ENCODE results near the gene TAF11L13. TPM values are rescaled to one million over a fixed set of nuclear protein-coding genes. Genes with fewer than 3 reads are reported as not detected.
"Not testable (repeated sequence)": the region's sequence is repeated elsewhere in the genome, so short reads cannot be mapped to it uniquely, and the experiment has no call there.

TAF11L13 gene
- total RNA-seq = not detected
- long read RNA-seq = 0 reads

- H3K4me3 ChIP-seq; H3K4me1 ChIP-seq; intact Hi-C loops (cut with micrococcal nuclease); H3K9me3 ChIP-seq (replicated peaks); H3K36me3 ChIP-seq; H3K27ac ChIP-seq (replicated peaks); DNase-seq; H3K27me3 ChIP-seq (ENCODE audit: low read depth): not testable (repeated sequence)
These were observed at the start of gene TAF11L13 for GRCh38 chr5:17631788-17632187. TAF11L13 (plus strand) TSS chr5:17632088.

- DNase-seq; H3K27me3 ChIP-seq (ENCODE audit: low read depth); H3K9me3 ChIP-seq (replicated peaks); H3K4me1 ChIP-seq; H3K36me3 ChIP-seq; H3K27ac ChIP-seq (replicated peaks); intact Hi-C loops (cut with micrococcal nuclease); H3K4me3 ChIP-seq: not testable (repeated sequence)
These were observed 46.2 kb upstream of the TAF11L13 start, which contains the start of gene TAF11L7 for GRCh38 chr5:17585658-17586057. TAF11L7 (minus strand) TSS chr5:17585758.

GRCh38 chr5:17590860-17591259 lies 41.0 kb upstream of the TAF11L13 start, which contains the start of gene TAF11L8:
TAF11L8 (minus strand) TSS chr5:17590960.
- H3K4me1 ChIP-seq; intact Hi-C loops (cut with micrococcal nuclease); H3K4me3 ChIP-seq; DNase-seq; H3K36me3 ChIP-seq; H3K27me3 ChIP-seq (ENCODE audit: low read depth); H3K27ac ChIP-seq (replicated peaks); H3K9me3 ChIP-seq (replicated peaks): not testable (repeated sequence)

- H3K27me3 ChIP-seq (ENCODE audit: low read depth); DNase-seq; H3K4me1 ChIP-seq; H3K4me3 ChIP-seq; H3K27ac ChIP-seq (replicated peaks); H3K36me3 ChIP-seq; H3K9me3 ChIP-seq (replicated peaks); intact Hi-C loops (cut with micrococcal nuclease): not testable (repeated sequence)
These were observed 37.6 kb upstream of the TAF11L13 start, which contains the start of gene TAF11L9 for GRCh38 chr5:17594255-17594654. TAF11L9 (minus strand) TSS chr5:17594394.

GRCh38 chr5:17597728-17598127 lies 34.2 kb upstream of the TAF11L13 start, which contains the start of gene TAF11L10:
TAF11L10 (minus strand) TSS chr5:17597828.
- H3K36me3 ChIP-seq; H3K4me1 ChIP-seq; DNase-seq; intact Hi-C loops (cut with micrococcal nuclease); H3K4me3 ChIP-seq; H3K27me3 ChIP-seq (ENCODE audit: low read depth); H3K9me3 ChIP-seq (replicated peaks); H3K27ac ChIP-seq (replicated peaks): not testable (repeated sequence)

- H3K4me1 ChIP-seq; H3K27me3 ChIP-seq (ENCODE audit: low read depth); H3K36me3 ChIP-seq; H3K27ac ChIP-seq (replicated peaks); H3K4me3 ChIP-seq; intact Hi-C loops (cut with micrococcal nuclease); DNase-seq: not testable (repeated sequence)
- H3K9me3 ChIP-seq (replicated peaks) = peaks cover 13% of the 10 kb centered on the region
These were observed 28.0 kb upstream of the TAF11L13 start, which contains the start of gene TAF11L11 for GRCh38 chr5:17603880-17604279. TAF11L11 (plus strand) TSS chr5:17604183.

- no peaks in the 10 kb centered on the region for H3K4me1 ChIP-seq
- H3K9me3 ChIP-seq (replicated peaks) = peaks cover 10% of the 10 kb centered on the region
- H3K27me3 ChIP-seq (ENCODE audit: low read depth) = no peaks in the 10 kb centered on the region
- no peaks in the 10 kb centered on the region for H3K36me3 ChIP-seq
- H3K27ac ChIP-seq (replicated peaks) = no peak overlapping the region
- DNase-seq = no peak
- intact Hi-C loops (cut with micrococcal nuclease) = no loop called here
- no peak for TF ChIP-seq CTCF (IDR thresholded peaks at IDR 0.05; ENCODE audit: borderline replicate concordance)
- H3K4me3 ChIP-seq = no peak overlapping the region
These were observed 26.9 kb upstream of the TAF11L13 start for GRCh38 chr5:17604951-17605350.

GRCh38 chr5:17607461-17607860 lies 24.4 kb upstream of the TAF11L13 start:
- H3K36me3 ChIP-seq; H3K9me3 ChIP-seq (replicated peaks); H3K4me3 ChIP-seq; intact Hi-C loops (cut with micrococcal nuclease); H3K4me1 ChIP-seq; H3K27ac ChIP-seq (replicated peaks); DNase-seq; H3K27me3 ChIP-seq (ENCODE audit: low read depth): not testable (repeated sequence)

- H3K36me3 ChIP-seq; intact Hi-C loops (cut with micrococcal nuclease); DNase-seq; H3K9me3 ChIP-seq (replicated peaks); H3K4me3 ChIP-seq; H3K27ac ChIP-seq (replicated peaks); H3K27me3 ChIP-seq (ENCODE audit: low read depth); H3K4me1 ChIP-seq: not testable (repeated sequence)
These were observed 21.8 kb upstream of the TAF11L13 start, which contains the start of gene TAF11L12 for GRCh38 chr5:17610092-17610491. TAF11L12 (plus strand) TSS chr5:17610392.

All from left ventricle myocardium inferior (tissue), 1 donor.